Neural cell (in vitro differentiated cells): Measurements from ENCODE around the gene VIM.

ENCODE experiments used
- CTCF ChIP-seq: fragments of 450-650 bp; IDR thresholded peaks from 2 replicates; pipeline ENCODE4 v1.5.1; 2014; ENCODE audit warnings: antibody characterized with exemption, mild to moderate bottlenecking, moderate library complexity; ENCODE audit not compliant: poor library complexity, severe bottlenecking
- MXI1 ChIP-seq: fragments of 450-650 bp; conservative IDR thresholded peaks from 2 replicates; pipeline ENCODE4 v1.6.1; 2014; ENCODE audit warnings: antibody characterized with exemption, mild to moderate bottlenecking; ENCODE audit not compliant: poor library complexity, severe bottlenecking

- no peak for TF ChIP-seq MXI1
- no peak for TF ChIP-seq CTCF
These were observed 11.1 kb upstream of the VIM start for GRCh38 chr10:17216901-17217395.
